Mucosa of descending colon (tissue), 3 donors: ENCODE data around the gene FAM217A. TPM values are rescaled to one million over a fixed set of nuclear protein-coding genes. Genes with fewer than 3 reads are reported as not detected.

Source experiments
- ATAC-seq: fragments of 200-7000 bp; cut with Tn5 transposase; one replicate; pipeline ENCODE4 v1.9.1; 2020; ENCODE audit warnings: mild to moderate bottlenecking, moderate library complexity
- DNase-seq, 3 donors: peaks; one replicate each; pipeline ENCODE4 v3.0.0-alpha.2; 2020
- H3K36me3 ChIP-seq: fragments of 200-600 bp; one replicate; pipeline ENCODE4 v1.8.0; 2021; ENCODE audit warnings: low read depth, mild to moderate bottlenecking
- H3K4me1 ChIP-seq: fragments of 200-600 bp; one replicate; pipeline ENCODE4 v1.8.0; 2021; ENCODE audit warnings: low read depth, mild to moderate bottlenecking
- H3K4me3 ChIP-seq: fragments of 200-600 bp; one replicate; pipeline ENCODE4 v1.8.0; 2021; ENCODE audit warnings: mild to moderate bottlenecking
- H3K9me3 ChIP-seq: fragments of 200-600 bp; one replicate; pipeline ENCODE4 v1.8.0; 2021; ENCODE audit warnings: mild to moderate bottlenecking
- intact Hi-C, 2 donors: fragments of 100-400 bp; cut with DNase I in 1 of 2; cut with micrococcal nuclease in 1 of 2; formaldehyde crosslinking; loops; one replicate each; pipeline versions ENCODE4 v1.11.0 to v1.11.1; 2022; cut with DNase I, micrococcal nuclease
- total RNA-seq, 3 donors: library from RNA; stranded (reverse); fragmentation: NEBNext Ultra II Directional in 2 of 3; extraction: Animal tissue kit (Norgen Biotek cat#: 25700) in 2 of 3; gene quantifications; one replicate each; pipeline versions ENCODE4 v1.2.1 to v1.2.4, GENCODE V29; 2021 to 2023
- TF ChIP-seq, protein P1 (sequence below): fragments of 200-600 bp; IDR thresholded peaks from one replicate; pipeline ENCODE4 v1.8.0; 2022; ENCODE audit warnings: antibody characterized with exemption, mild to moderate bottlenecking
- donor health status: DM: no; HTN: no; CAD: no; lungs with moderate emphysema.
- donor health status: DM: no; HTN: no; CAD: no.
- donor health status: DM: no; HTN: yes; CAD: no.

The FAM217A gene
- total RNA-seq, 3 donors from 2014 or later, result not detected

DNA sequence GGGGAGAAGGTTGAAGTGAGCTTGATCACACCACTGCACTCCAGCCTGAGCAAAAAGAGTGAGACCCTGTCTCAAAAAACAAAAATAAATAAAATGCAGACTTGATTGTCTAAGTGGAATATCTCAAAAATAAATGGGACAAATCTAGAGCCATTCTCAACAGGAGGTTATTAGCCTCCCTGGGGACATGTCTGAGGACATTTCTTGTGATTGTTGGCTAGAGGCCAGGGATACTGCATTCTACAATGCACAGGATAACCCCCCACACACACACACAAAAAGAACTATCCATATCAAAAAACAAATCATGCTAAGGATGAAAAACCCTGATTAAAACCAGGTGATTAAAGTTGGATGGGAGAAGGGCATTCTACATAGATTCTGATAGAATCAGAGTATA is 37.5 kb downstream of the FAM217A start:
- DNase-seq (no peak), ATAC-seq (no peak)
- intact Hi-C loops, result no loop called here
- Histone ChIP-seq H3K4me3 (no peak overlapping the region), H3K9me3 (no peaks in the 10 kb centered on the region), H3K4me1 (no peaks in the 10 kb centered on the region), H3K36me3 (peaks cover 16% of the 10 kb centered on the region)
- TF ChIP-seq, protein P1, sequence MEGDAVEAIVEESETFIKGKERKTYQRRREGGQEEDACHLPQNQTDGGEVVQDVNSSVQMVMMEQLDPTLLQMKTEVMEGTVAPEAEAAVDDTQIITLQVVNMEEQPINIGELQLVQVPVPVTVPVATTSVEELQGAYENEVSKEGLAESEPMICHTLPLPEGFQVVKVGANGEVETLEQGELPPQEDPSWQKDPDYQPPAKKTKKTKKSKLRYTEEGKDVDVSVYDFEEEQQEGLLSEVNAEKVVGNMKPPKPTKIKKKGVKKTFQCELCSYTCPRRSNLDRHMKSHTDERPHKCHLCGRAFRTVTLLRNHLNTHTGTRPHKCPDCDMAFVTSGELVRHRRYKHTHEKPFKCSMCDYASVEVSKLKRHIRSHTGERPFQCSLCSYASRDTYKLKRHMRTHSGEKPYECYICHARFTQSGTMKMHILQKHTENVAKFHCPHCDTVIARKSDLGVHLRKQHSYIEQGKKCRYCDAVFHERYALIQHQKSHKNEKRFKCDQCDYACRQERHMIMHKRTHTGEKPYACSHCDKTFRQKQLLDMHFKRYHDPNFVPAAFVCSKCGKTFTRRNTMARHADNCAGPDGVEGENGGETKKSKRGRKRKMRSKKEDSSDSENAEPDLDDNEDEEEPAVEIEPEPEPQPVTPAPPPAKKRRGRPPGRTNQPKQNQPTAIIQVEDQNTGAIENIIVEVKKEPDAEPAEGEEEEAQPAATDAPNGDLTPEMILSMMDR, result no peak

DNA sequence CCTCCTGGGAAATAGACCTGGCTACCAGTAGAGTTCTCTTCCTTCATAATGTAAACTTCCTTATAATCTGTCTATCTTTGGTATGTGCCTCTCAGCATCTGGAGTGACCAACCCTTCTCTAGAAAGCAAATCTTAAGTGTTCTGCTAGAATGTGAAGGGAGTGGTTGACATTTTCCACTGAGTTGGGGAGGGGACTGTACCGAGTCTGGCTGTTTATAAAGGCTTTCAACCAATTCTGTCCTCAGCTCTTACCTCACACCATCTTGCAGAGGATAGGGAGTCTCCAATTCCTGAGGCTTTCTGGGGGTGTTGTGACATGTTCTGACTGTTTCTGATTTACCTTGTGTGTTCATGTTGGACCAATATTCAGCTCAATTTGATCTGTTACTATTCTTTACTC is 39.6 kb downstream of the FAM217A start:
- no peak overlapping the region for H3K4me3 ChIP-seq
- ATAC-seq (no peak), DNase-seq (no peak)
- no peaks in the 10 kb centered on the region for H3K4me1 ChIP-seq
- H3K36me3 ChIP-seq, result peaks cover 16% of the 10 kb centered on the region
- no peaks in the 10 kb centered on the region for H3K9me3 ChIP-seq
- intact Hi-C loops, result no loop called here
- TF ChIP-seq, protein P1, result no peak

DNA sequence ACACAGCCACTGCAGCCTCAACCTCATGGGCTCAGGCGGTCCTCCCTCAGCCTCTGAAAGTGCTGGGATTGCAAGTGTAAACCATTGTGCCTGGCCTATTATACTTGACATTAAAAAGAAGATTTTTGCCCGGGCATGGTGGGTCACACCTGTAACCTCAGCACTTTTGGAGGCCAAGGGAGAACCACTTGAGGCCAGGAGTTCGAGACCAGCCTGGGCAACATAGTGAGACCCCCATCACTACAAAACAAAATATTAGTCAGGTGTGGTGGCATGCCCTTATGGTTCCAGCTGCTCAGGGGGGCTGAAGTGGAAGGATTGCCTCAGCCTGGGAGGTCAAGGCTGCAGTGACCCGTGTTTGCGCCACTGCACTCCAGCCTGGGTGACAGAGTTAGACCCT is 42.4 kb downstream of the FAM217A start:
- ATAC-seq (no peak), DNase-seq (no peak)
- no peaks in the 10 kb centered on the region for H3K9me3 ChIP-seq
- H3K36me3 ChIP-seq, result peaks cover 8% of the 10 kb centered on the region
- H3K4me3 ChIP-seq, result no peak overlapping the region
- intact Hi-C loops, result no loop called here
- TF ChIP-seq, protein P1, result no peak
- no peaks in the 10 kb centered on the region for H3K4me1 ChIP-seq

DNA sequence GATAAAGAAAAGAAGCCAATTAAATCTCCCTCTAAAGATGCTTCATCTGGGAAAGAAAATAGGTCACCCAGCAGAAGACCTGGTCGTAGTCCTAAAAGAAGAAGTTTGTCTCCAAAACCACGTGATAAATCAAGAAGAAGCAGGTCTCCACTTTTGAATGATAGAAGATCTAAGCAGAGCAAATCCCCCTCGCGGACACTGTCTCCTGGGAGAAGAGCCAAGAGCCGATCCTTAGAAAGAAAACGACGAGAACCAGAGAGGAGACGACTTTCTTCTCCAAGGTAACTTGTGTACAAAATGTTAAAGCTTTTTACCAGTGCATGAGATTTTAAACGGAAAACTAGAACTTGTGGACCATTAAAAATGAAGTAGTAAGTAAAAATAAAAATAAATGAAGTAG is 46.5 kb downstream of the FAM217A start:
- no peaks in the 10 kb centered on the region for H3K4me1 ChIP-seq
- TF ChIP-seq, protein P1, result no peak
- DNase-seq (no peak), ATAC-seq (no peak)
- intact Hi-C loops, result no loop called here
- no peaks in the 10 kb centered on the region for H3K9me3 ChIP-seq
- no peak overlapping the region for H3K4me3 ChIP-seq
- H3K36me3 ChIP-seq, result no peaks in the 10 kb centered on the region

DNA sequence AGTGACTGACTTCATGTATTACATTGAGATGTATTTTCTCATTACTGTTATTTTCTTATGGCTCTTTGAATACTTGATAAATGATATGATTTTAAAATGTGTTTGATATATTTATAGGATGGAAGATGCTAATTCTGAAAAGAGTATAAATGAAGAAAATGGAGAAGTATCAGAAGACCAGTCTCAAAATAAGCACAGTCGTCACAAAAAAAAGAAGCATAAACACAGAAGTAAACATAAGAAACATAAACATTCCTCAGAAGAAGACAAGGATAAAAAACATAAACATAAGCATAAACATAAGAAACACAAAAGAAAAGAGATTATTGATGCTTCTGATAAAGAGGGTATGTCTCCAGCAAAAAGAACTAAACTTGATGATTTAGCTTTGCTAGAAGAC is 47.5 kb downstream of the FAM217A start:
- no peak for ATAC-seq
- H3K4me1 ChIP-seq, result no peaks in the 10 kb centered on the region

More for the DNA sequence above, 47.5 kb downstream of the FAM217A start:
- intact Hi-C loops, result no loop called here
- DNase-seq, result no peak
- H3K9me3 ChIP-seq, result no peaks in the 10 kb centered on the region
- no peaks in the 10 kb centered on the region for H3K36me3 ChIP-seq
- TF ChIP-seq, protein P1, result no peak
- H3K4me3 ChIP-seq, result no peak overlapping the region
